Left renal pelvis (tissue), 4 donors: Measurements from ENCODE around the gene SIPA1L3. TPM values are rescaled to one million over a fixed set of nuclear protein-coding genes. Genes with fewer than 3 reads are reported as not detected.
"Not testable (repeated sequence)": the region's sequence is repeated elsewhere in the genome, so short reads cannot be mapped to it uniquely, and the experiment has no call there.

ENCODE experiments used
- DNase-seq, 4 donors: peaks; one replicate each; pipeline ENCODE4 v3.0.0-alpha.2; 2013; ENCODE audit warnings: low read depth in 4 of 4, low spot score in 3 of 4
- polyA plus RNA-seq, 4 donors: library from polyadenylated mRNA; unstranded; fragments of 120-200 nt; gene quantifications; one replicate each; pipeline ENCODE4 v1.2.1, GENCODE V29; 2013; ENCODE audit not compliant: insufficient read length in 4 of 4

SIPA1L3 gene
- polyA plus RNA-seq, 4 donors, result 12.7 to 24.7 (median 21.9) TPM

DNA sequence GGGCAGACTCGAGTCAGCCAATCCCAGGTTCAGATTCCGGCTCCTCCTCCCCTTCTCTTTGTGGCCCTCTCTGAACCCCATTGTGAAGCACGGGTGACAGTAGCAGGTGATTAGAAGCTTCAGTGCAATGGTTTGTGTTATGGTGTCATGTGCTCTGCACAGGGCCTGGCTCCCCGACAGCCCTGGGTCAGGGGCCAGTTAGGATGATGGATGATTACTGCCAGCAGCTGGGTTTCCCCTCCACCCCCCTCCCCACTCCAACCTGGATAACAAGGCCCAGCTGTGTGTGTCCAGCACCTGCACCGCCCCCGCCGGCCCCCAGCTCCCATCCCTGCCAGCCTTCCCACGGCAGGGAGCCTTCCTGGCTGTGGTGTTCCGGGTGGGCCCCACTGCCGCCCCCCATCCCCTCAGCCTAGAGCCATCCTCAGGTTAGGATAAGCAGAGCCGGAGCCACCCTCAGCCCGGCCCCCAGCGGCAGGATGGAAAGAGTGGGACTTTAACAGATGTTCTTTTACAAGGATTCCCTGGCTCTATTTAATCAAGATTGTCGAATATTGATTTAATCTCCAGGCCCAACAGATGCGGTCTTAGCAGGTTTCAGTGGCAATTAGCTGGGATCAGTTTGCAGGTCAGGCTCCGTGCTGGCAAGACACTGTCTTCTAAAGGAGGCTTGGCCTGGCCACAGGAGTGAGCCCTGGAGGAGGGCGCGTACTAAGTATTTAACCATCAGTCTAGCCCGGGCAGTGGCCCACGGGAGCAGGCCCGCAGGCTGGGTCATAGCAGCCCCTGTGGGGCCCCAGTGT is 156.2 kb downstream of the SIPA1L3 start:
- no peak for DNase-seq

DNA sequence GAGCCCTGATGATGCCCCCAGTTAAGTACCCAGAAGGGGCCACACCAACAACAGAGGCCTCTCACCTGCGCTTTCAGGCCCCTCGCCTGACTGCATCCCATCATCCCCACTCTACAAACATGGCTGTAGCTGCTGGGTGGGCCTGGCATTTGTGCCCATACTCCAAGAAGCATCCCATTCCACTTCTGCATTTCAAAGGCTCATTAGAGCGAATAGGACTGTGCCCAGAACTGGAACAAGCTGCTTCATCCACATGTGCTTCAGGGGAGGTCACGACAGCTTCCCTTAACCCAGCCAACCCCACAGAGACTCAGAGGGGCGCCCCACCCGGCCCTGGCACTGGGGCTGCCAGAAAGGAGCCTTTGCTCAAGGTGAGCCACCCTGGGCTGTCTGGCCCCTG is 156.9 kb downstream of the SIPA1L3 start:
- DNase-seq, result no peak

DNA sequence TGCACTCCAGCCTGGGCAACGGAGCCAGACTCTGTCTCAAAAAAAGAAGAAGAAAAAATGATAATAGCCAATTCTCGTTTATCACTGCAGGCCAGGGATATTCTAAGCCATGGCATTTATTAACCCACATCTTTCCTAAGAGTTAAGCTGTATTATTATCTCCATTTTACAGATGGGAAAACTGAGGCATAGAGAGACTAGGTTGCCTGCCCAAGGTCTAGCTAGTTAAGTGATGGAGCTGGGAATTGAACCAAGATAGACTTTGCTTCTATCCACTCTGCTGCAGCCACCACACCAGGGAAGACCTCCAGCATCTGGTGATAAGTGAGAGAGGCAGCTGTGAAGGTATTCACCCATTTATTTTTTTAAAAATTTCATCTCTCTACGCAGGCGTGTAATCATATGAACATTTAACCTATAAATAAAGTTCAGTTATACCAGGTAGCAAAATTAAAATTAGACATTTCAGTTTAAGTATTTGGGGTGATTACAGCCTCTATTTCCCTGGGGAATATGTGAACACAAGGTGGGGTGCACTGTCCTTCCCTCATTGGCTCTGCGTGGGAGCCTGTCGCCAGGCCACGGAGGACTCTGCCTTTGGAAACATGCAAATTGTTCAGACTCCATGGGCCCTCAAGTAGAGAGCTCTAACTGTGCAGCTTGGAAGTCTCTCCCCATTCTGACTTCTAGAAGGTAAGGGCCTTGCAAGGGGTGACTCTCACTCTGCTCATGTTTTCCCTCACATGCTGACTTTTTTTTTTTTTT is 157.8 kb downstream of the SIPA1L3 start:
- no peak for DNase-seq

DNA sequence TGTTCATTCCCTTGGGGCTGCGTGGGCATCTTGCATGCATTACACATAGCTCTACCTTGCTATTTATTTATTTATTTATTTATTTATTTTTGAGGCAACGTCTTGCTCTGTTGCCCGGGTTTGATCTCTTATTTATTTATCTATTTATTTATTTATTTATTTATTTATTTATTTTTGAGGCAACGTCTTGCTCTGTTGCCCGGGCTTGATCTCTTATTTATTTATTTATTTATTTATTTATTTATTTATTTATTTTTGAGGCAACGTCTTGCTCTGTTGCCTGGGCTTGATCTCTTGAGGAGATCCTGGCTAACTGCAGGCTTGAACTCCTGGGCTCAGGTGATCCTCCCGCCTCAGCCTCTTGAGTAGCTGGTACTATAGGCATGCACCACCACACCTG is 158.8 kb downstream of the SIPA1L3 start:
- DNase-seq, result not testable (repeated sequence)

- no peak for DNase-seq
Observed at GRCh38 chr19:38068826-38069225, 161.8 kb downstream of the SIPA1L3 start.

DNA sequence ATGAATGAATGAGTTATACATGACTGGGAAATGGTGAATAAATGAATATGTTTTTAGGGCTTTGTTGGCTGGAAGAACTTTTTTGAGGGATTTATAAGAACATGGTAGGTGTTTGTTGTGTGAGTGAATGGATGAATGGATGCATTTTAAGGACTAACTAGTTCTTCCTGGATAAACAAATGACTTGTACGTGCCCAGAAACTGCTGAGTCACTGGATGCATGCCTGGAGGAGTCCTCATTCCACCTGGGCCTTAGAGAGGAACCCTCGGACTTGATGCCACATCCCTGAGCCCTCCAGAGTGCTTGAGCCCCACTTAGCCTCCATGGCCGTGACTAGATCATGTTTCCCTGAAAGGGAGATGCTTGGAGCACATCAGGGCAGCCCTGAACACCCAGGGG is 163.6 kb downstream of the SIPA1L3 start:
- no peak for DNase-seq

GRCh38 chr19:38071054-38071453 is 164.0 kb downstream of the SIPA1L3 start:
- DNase-seq, result not testable (repeated sequence)

DNA sequence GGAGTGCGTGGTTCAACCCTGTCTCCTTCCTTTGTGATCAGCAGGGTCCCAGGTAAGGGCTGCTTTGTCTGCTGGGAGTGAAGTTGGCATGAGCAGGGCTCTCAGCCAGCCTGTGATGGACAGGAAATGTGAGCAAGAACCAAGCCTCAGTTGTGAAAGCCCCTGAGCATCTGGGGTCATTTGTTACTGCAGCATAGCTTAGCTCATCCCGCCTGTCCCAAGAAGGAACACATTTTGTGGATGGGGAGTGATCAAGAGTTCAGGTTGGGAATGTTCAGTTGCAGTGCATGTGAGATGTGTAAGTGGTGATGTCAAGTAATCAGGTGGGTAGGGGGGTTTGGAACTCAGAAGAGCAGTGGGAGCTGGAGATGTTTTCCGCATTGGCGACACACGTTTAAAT is 164.6 kb downstream of the SIPA1L3 start:
- DNase-seq, result no peak

DNA sequence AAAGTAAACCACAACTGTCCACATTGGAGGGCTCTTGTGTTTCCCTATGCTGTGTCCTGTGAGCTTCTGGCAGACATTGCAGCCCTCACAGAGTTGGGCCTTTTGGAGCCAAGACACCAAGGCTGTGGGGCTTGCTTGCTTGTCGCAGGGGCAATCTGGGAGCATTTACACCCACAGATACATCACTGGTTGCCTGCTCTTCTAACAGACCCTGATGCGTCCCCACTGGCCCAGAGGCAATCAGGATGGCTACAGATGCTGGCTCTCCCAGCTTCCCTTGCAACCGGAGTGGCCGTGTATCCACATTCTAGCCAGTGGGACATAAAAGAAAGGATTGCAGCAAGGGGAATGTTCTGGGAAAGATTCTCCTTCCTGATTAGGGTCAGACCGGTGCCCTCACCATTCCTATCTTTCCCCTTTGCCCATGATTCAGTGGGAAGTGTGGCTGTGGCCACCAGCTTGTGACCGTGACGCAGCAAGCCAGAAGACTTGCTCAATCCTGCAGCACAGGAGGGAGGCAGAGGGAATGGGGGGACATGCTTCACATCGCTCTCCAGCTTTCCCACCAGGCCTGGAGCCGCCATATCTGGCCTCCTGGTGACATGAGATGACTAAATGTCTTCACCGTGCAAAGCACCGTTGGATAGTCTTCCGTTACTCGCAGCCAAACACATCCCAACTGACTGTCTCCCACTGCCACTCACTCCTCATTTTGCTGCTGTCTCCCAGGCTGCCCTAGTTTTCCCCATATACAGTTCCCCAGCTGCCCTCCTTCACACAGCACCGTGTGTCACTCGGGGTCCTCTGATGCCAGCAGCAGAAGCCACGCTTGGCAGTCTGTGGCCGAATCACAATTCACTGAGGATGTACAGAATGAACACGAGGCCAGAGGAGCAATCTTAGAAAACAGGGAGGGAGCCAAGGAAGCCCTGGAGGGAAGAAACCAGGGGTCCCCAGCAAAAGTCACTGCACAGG is 166.1 kb downstream of the SIPA1L3 start:
- DNase-seq, result no peak

GRCh38 chr19:38073841-38074685 is 167.1 kb downstream of the SIPA1L3 start:
- no peak for DNase-seq

DNA sequence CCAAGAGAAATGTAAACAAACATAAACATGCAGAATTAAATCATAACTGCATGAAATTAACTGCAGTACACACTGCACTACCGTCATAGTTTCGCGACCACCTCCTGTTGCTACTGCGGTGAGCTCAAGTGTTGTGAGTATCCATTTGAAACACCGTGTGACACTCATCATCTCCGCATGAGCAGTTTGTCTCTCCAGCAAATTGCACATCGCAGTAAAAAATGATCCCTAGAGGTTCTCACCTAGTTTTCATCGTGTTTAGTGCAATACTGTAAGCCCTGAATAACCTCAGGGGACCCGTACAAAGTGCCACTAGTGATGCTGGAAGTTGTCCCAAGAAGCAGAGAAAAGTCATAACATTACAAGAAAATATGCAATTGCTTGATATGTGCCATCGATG is 169.3 kb downstream of the SIPA1L3 start:
- no peak for DNase-seq

GRCh38 chr19:38078302-38078930 is 171.4 kb downstream of the SIPA1L3 start:
- no peak for DNase-seq

DNA sequence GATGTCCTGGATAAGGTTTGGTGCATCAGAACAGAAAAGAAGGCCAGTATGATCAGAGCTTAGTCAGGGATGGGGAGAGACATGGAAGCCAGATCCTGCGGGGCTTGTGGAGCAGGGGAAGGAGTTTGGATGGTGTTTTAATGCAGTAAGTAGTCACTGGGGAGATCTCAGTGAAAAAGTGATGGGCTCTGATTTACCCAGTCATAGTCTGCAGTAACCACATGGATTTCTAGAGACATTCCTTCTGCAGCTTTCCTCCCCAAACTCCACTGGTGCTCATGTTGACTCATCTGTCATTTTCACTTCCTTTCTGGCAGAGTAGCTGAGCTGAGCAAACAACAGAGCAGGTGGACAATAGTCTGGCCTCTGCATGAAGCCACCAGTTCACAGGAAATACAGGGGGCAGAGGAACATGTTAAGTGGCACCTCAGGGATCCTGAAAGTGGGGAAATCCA is 172.9 kb downstream of the SIPA1L3 start:
- no peak for DNase-seq

DNA sequence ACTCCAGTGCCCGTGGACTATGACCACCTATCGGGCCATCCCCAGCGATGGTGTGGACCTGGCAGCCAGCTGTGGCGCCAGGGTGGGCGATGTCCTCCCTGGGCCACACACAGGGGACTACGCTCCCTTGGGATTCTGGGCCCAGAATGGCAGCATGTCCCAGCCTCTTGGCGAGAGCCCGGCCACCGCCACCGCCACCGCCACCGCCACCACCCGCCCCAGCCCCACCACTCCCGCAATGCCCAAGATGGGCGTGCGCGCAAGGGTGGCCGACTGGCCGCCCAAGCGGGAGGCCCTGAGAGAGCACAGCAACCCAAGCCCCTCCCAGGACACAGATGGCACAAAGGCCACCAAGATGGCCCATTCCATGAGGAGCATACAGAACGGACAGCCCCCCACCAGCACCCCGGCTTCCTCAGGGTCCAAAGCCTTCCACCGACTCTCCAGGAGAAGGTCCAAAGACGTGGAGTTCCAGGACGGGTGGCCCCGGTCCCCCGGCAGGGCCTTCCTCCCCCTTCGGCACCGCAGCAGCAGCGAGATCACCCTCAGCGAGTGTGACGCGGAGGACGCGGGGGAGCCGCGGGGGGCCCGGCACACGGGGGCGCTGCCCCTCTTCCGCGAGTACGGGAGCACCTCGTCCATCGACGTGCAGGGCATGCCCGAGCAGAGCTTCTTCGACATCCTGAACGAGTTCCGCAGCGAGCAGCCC is 174.7 kb downstream of the SIPA1L3 start:
- no peak for DNase-seq

DNA sequence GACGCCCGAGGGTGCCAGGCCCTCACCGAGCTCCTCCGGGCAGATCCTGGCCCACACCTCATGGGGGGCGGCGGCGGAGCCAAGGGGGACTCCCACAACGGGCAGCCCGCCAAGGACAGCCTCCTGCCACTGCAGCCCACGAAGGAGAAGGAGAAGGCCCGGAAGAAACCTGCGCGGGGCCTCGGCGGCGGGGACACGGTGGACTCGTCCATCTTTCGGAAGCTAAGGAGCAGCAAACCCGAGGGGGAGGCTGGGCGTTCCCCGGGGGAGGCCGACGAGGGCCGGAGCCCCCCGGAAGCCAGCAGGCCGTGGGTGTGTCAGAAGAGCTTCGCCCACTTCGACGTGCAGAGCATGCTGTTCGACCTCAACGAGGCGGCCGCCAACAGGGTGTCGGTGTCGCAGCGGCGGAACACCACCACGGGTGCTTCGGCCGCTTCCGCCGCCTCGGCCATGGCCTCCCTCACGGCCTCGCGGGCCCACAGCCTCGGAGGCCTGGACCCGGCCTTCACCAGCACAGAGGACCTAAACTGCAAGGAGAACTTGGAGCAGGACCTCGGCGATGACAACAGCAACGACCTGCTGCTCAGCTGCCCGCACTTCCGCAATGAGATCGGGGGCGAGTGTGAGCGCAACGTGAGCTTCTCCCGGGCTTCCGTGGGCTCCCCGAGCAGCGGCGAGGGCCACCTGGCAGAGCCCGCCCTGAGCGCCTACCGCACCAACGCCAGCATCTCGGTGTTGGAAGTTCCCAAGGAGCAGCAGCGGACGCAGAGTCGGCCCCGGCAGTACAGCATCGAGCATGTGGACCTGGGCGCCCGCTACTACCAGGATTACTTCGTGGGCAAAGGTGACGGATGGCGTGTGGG is 175.5 kb downstream of the SIPA1L3 start:
- no peak for DNase-seq

DNA sequence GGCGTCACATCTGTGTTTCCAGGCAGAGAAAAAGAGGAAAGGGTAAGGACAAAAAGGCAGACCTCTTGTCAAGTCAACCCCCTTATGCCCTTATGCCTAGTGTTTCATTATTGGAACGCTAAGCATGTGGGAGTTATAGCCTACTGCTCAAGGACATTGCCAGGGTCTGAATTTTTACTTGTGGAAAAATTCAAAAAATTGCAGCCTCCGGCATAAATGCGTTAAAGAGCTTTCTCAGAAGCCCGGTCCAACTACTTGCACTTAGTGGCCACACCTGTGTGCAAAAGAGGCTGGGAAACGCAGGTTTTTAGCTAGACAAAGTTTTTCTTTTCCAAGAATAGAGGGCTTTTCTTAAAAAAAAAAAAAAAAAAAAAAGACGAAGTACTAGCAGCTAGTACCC is 177.2 kb downstream of the SIPA1L3 start:
- DNase-seq, result no peak

- no peak for DNase-seq
Observed at GRCh38 chr19:38089440-38089839, 182.4 kb downstream of the SIPA1L3 start.

- no peak for DNase-seq
Observed at GRCh38 chr19:38093154-38093553, 186.1 kb downstream of the SIPA1L3 start.
